ENCODE measurements around the gene CARS1.

Gene CARS1

DNA sequence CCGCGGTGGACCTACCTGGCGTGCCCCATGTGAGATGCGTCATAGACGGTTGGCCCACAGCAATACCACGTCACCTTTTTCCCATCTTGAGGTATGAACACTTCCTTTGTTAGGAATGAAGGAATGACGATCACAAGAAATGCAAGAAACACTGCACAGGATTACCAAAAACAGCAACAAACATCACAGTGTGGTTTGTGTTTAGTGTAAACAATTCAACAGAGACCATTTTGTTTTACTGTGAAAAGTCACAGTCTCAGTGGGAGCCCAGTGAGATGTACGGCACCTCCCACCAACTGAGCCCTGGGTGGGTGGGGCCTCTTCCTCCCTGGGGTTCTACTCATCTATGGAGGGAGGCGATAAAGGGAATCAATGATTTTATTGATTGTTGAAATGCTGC lies 16.3 kb downstream of the CARS1 start:
- DNase-seq (ENCODE audit: low read depth, low spot score), result no peak

DNA sequence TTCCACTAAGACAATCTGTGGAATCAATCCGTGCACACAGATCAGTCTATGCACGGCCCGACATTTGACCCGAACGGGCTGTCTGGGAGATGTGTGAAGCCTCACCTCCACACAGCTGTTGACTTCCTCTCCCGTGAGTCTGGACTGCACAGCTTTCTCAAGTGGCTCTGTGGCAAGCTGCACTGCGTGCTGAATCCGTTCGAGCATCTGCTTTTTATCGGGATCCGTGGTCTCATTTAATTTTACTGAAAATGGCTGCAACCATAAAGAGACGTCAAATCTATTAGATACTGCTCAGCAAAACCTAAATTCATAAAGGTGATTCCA lies 19.3 kb downstream of the CARS1 start:
- DNase-seq (ENCODE audit: low read depth, low spot score), result no peak

DNA sequence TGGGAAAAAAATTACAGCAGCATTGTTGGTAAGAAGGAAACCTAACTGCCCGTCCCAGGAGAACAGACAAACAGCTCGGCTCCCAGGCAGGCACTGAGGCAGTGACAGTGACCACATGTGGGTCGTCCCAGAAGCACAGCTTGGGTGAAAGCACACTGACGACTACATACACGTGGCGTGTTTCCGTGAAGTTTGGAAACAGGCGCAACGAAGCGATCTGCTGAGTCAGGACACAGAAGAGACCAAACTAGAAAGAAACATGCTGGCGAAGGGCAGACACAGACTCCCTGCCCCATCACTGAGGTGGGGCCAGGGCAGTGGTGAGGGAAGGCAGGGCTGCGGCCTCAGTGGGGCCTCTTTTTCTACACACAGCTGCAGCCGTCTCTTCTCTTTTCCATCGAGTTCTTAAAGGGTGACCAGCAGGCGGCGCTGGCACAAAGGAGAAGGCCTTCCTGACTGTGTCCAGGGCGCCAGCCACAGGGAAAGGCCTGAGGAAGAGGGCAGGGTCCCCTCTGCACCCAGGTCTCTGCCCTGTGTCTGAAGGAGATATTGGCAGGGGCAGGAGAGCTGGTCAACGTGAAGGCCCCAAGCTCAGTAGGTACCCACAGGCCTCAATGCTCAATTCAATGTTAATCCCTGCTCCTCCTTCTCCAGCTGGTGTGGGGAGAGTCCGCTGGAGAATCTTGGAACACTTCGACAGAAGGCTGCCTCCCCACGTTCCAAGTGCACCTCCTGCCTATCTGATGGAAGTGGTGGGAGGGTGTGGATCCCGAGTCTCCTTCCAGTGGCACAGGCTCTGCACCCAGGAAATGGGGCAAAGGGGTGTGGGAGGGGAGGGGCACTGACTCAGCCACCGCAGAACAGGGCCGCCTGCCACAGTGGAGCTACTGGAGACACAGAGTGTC lies 19.9 kb downstream of the CARS1 start:
- no peak for DNase-seq (ENCODE audit: low read depth, low spot score)

- no peak for DNase-seq (ENCODE audit: low read depth, low spot score)
These were observed 20.8 kb downstream of the CARS1 start for GRCh38 chr11:3036419-3036818.

DNA sequence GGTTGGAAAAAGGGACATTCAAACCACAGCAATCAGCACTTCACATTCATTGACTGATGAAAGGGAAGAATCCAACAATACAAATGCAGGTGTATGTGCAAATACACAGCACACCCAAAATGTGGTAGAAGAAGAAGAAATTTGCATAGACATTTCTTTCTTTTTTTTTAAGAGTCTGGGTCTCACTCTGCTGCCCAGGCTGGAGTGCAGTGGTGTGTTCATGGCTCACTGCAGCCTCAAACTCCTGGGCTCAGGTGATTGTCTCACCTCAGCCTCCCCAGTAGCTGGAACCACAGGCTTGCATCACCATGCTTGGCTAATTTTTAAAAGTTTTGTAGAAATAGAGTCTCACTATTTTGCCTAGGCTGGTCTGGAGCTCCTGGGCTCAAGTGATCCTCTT lies 21.9 kb downstream of the CARS1 start:
- DNase-seq (ENCODE audit: low read depth, low spot score), result no peak

DNA sequence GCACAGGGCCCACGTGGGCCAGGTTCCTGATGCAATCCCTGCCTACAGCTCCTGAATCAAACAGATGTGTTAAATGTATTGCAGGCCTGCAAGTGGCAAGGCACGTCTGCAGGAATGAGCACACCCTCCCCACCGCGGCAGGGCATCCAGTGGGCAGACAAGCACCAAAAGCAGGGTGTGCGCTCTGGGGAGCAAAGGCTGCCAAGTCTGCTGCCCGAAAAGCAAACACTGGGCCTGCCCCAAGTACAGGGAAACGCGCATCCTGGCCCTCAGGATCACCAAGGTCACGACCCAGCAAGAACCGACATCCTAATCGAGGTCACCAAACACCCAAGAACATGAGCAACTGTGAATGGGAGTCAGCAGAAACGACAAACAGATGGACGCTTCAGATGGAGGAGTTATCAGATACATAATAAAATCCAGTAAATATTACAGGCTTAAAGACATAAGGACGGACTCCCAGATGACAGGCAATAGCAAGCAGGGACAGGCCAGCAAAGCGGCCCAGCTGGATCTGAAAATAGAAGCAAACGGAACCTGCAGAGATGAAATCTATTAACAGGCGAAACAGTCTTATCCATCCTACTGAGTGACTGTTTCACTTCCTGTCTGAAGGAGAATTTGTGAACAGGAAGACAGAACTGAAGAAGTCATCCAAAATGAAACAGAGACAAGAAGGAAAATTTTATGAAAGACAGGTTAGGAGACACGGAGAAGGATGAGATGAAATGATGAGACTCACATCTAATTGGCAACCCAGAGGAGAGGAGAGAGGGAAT lies 26.7 kb downstream of the CARS1 start:
- DNase-seq (ENCODE audit: low read depth, low spot score), result no peak

DNA sequence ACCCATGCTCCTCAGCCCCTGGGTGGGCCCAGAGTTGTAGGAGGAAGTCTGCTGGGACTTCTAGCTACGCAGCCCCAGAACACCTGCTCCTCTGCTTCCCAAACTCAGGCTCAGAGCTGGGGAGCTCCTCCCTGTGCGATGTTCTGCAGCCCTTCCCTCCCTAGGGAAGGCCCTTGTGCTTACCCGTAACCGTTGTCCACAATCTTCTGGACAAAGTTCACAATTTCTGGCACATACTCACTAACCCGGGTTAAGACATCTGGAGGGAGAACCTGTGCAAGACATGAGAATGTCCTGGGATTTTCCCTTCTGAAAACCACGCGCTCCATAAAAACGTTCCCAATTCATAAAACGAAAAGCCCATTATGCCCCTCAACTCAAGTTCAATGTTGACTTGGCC lies 28.4 kb downstream of the CARS1 start:
- DNase-seq (ENCODE audit: low read depth, low spot score), result no peak

DNA sequence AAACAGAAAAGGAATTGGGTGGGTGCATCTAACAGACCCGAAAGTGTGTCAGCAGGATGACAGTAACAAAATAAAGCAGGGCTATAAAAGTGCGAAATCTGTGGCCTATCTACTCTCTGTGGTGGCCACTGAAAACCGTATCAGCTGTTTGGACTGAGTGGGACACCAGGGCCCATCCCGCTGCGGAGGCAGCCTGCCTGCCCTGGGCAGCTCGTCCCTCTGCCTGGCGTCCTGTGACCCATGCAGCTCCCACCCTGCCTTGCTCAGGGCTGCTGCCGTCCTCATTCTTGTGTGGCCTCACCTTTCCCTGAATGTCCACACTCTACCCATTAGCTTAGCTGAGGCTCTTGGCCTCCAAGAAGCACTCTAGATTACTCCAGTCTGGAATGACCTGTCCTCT lies 30.4 kb downstream of the CARS1 start:
- DNase-seq (ENCODE audit: low read depth, low spot score), result no peak

DNA sequence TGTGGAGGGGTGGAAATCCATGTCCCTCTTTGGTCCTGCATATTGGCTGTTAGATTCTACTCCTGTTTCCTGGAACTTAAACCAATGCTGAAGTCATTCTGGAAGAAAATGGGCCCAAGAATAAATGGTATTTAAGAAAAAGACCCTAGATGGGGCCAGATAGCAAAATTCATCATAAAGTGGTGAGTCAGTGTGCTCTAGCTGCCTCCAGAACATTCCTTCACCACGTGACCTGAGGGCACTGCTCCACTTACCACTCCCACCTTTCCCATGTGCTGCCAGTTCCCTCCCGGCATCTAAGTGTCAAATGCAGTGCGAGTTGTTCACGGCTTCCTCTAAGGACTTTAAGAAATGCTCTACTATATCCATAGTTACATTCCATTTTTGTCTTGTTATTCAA lies 34.2 kb downstream of the CARS1 start:
- DNase-seq (ENCODE audit: low read depth, low spot score), result no peak

DNA sequence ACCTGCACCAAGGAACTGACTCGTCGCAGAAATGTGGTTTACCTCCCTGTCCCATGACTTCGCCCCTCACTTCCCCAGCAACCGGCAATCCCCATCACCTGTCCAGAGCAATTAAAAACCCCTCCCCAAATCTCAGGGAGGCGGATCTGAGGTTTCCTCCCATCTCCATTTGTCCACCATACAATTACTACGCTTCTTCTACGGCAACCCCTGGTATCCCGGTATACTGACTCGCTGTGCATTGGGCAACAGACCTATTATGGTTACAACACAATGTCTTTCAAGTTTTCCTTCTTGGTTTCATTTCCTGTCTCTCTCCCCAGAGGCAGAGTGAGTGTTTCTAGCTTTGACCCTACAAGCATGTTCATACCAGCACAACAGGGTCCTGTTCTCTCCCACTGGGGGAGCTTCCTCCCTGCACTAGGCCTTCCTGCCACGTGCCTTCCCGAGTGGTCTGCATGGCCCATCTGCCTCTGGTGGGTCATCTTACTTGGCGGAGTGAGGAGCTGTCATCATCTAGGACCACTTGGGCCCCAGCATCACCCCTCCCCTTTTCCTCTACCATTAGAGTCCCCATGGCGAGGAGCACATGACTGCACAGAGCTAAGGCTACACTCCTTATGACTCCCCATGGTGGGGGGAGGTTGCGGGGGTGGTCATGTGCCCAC lies 34.8 kb downstream of the CARS1 start:
- no peak for DNase-seq (ENCODE audit: low read depth, low spot score)

- no peak for DNase-seq (ENCODE audit: low read depth, low spot score)
These were observed 36.1 kb downstream of the CARS1 start for GRCh38 chr11:3021125-3021524.

DNA sequence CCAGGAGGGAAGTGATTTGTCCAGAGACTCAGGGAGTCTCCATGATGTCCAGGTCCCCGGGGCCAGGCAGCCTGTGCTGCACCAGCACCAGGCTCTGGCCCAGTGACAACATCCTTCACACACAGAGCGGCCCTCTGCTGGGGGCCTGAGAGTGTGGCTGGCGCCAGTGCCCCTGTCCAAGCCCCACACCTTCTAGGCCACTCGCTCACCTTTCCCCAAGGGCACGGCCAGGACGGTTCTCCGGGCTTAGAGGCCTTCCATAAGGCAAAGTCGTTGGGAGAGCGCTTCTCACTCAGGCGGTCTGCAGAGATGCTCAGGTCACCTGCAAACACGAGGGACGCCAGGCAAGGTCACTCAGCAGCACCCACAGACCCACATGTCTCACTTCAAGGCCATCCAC lies 37.2 kb downstream of the CARS1 start:
- no peak for DNase-seq (ENCODE audit: low read depth, low spot score)

DNA sequence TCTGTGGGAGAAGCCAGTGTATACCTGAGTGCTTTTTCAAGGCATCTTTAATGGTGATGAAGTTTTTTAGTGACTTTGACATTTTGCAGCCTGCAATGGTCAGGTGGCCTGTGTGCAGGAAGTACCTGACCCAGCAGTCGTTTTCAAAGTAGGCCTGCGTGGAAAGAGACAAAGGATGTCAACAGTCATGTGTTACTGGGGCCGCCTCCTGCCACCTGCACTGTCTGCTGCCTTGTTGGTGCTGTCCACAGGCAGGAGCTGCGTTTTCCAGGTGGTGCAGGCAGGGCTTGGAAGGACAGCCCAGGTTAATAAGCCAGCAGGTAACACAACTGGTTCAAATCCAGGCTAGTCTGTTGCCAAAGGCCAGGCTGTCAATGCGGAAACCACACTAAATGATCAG lies 38.6 kb downstream of the CARS1 start:
- DNase-seq (ENCODE audit: low read depth, low spot score), result no peak

DNA sequence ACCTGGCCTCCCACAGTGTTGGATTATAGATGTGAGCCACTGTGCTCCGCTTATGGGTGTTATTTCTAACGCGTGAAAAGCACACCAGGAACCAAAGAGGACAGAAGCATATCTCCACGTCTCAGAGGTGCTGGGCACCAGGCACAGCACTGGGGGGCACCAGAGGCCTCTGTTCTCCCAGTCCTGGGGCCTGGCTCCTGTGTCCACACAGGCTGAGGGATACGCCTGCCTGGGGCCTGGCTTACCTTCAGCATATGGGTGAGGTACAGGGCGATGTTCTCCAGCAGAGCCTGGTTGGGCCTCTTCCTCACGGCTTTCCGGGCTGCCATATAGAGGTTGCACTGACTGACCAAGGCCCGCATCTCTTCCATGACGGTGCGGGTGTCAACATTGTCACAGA lies 40.4 kb downstream of the CARS1 start:
- DNase-seq (ENCODE audit: low read depth, low spot score), result no peak

- no peak for DNase-seq (ENCODE audit: low read depth, low spot score)
These were observed 41.4 kb downstream of the CARS1 start for GRCh38 chr11:3015796-3016195.

DNA sequence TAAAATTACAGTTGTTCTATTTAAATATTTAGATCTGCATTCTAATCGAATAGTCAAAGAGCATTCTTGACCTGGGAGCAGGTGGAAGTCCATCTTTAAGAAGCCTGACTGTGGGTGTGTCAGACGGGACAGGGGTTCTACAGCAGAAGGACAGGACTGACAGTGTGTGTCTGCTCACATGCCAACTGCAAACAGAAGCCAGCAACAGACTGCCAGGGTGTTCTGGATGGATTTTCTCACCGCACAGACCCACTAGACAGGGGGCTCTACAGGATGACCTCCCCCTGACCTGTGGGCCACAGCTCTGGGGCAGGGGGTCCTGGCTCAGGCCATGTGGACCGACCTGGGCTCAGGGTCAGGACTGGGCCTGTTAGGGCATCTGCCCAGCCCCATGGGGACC lies 42.3 kb downstream of the CARS1 start:
- DNase-seq (ENCODE audit: low read depth, low spot score), result no peak

- peak; percentile 55 for DNase-seq (ENCODE audit: low read depth, low spot score)
These were observed 42.9 kb downstream of the CARS1 start for GRCh38 chr11:3014057-3014938.

- no peak for DNase-seq (ENCODE audit: low read depth, low spot score)
These were observed 45.0 kb downstream of the CARS1 start for GRCh38 chr11:3011891-3012885.

DNA sequence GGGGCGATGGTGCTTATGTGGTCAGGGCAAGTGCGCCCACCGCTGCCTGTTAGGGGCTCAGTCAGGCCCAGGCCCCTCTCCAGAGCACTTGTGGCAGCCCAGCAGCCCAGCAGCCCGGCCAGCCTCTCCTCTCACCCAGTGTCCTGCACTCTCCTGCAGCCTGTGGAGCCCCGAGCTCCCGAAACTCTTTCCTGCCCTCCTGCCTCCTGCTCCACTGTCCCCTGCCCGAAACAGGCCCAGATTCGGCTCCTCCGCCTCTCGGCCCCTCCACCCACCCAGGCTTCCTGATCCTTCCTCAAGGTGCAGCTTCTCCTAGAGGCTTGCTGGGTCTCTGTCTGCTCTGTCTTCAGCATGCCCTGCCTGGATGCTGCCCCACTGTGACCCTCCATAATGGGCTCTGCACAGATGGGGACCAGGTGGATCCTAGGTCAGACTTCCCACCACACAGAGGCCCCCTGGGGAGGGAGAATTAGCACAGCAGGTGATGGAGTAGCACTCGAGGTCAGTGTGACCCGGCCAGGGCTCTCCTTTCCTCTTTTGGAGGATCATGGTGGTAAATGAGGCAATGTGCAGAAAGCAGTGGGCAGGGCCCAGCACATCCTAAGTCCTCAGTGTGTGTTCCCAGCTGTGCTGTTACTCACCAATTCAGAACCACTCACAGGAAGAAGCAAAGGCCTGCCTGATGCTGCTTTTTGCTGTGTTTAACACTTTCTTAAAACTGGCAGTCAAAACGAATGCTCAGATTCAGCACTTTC lies 46.5 kb downstream of the CARS1 start:
- no peak for DNase-seq (ENCODE audit: low read depth, low spot score)

GRCh38 chr11:3010004-3010403 lies 47.2 kb downstream of the CARS1 start:
- DNase-seq (ENCODE audit: low read depth, low spot score), result no peak
